HAP-1 (cell line): ENCODE measurements around the gene MAGEB17.

Experiments used
- DNase-seq, 2 experiments: peaks; one replicate each; pipeline ENCODE4 v3.0.0-alpha.2; 2016 to 2020; ENCODE audit warnings: low spot score in 2 of 2
- H3K27me3 ChIP-seq: fragments of 250-450 bp; sonication (Bioruptor Pico); 2 replicates; pipeline ENCODE4 v1.5.1; 2020; ENCODE audit warnings: low read depth, mild to moderate bottlenecking, moderate library complexity
- H3K36me3 ChIP-seq: fragments of 250-450 bp; sonication (Bioruptor Pico); replicated peaks from 2 replicates; pipeline ENCODE4 v1.5.1; 2020; ENCODE audit warnings: mild to moderate bottlenecking
- H3K4me1 ChIP-seq: fragments of 250-450 bp; sonication (Bioruptor Pico); 2 replicates; pipeline ENCODE4 v1.5.1; 2020; ENCODE audit warnings: mild to moderate bottlenecking
- H3K4me3 ChIP-seq: fragments of 250-450 bp; sonication (Bioruptor Pico); 2 replicates; pipeline ENCODE4 v1.5.1; 2020; ENCODE audit warnings: mild to moderate bottlenecking, moderate library complexity
- H3K9me3 ChIP-seq: fragments of 250-450 bp; sonication (Bioruptor Pico); 2 replicates; pipeline ENCODE4 v1.5.1; 2020; ENCODE audit warnings: mild to moderate bottlenecking, moderate library complexity
- in situ Hi-C: fragments of 300-500 bp; cut with MboI; formaldehyde crosslinking; loops from 3 replicates; pipeline ENCODE4 v1.14.3; 2020; ENCODE audit warnings: low sequenced_read_pairs, inconsistent platforms, mixed read lengths

MAGEB17 gene

DNA sequence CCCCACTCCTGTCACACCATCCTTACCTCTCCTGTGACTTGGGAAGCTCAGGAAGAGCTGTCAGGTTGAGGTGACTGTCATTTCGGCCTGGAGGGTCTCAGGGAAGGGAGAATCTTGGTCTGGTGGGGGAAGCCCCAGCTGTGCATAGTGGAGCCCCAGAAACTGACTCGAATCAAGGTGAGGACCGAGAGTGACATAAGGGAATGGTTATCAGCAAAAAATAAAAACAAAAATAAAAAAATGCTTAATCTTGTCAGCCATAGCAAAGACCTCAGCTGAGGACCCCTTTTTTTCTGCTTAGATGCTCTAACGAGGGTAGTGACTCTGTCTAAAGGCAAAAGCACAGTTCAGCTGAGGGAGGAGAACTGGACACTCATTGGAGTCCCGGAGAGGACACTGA is at the start of gene MAGEB17:
Gene MAGEB17, plus strand, starts transcription at position 301 of the 400 bp plus-strand sequence. CDS start 2,902 bp downstream, outside the sequence.
- Histone ChIP-seq H3K4me1 (no peaks in the 10 kb centered on the region), H3K4me3 (no peak within 1 kb of the TSS), H3K36me3 (no peaks in the 10 kb centered on the region), H3K27me3 (no peaks in the 10 kb centered on the region), H3K9me3 (no peaks in the 10 kb centered on the region)
- in situ Hi-C loops, result no loop called here
- DNase-seq, result no peak

GRCh38 chrX:16119353-16120220 is 47.7 kb upstream of the MAGEB17 start:
- Histone ChIP-seq H3K4me3 (no peak overlapping the region), H3K36me3 (no peaks in the 10 kb centered on the region), H3K27me3 (peaks cover 1% of the 10 kb centered on the region; the same call in 1 of the 2 replicates), H3K9me3 (no peaks in the 10 kb centered on the region; the same call in 1 of the 2 replicates), H3K4me1 (no peaks in the 10 kb centered on the region)
- in situ Hi-C loops, result no loop called here
- no peak for DNase-seq

GRCh38 chrX:16120431-16120830 is 46.9 kb upstream of the MAGEB17 start:
- Histone ChIP-seq H3K9me3 (no peaks in the 10 kb centered on the region; the same call in 1 of the 2 replicates), H3K27me3 (peaks cover 8% of the 10 kb centered on the region), H3K4me1 (no peaks in the 10 kb centered on the region), H3K36me3 (no peaks in the 10 kb centered on the region), H3K4me3 (no peak overlapping the region)
- DNase-seq, result no peak
- in situ Hi-C loops, result no loop called here

DNA sequence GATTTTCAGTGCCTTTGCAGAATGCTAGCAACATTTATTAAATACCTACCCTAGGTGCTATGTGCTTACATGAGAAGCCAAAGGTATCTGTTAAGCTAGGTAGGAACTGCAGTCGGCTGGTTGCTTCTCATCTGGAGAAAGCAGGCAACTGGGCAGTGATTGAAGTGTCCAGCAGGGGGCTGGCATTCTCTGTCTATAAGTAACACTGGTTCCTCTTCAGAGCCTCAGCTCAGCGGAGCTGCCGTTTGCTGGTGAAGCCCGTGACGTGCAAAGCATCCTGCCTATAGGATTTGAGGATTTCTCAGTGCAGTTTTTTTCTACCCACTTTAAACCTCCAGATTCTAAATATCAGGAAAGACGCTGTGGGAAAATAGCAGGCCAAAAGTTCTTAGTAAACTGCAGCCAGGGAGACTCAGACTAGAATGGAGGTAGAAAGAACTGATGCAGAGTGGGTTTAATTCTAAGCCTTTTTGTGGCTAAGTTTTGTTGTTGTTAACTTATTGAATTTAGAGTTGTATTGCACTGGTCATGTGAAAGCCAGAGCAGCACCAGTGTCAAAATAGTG is 44.0 kb upstream of the MAGEB17 start, which contains the start of gene GRPR:
Gene GRPR, plus strand, starts transcription at position 344 of the 565 bp plus-strand sequence. CDS start 389 bp downstream, outside the sequence.
- in situ Hi-C loops, result no loop called here
- H3K4me1 ChIP-seq, result no peaks in the 10 kb centered on the region
- no peak within 1 kb of the TSS for H3K4me3 ChIP-seq
- H3K27me3 ChIP-seq, result peaks cover 17% of the 10 kb centered on the region
- DNase-seq, result peak; percentile 83 to 91
- no peaks in the 10 kb centered on the region for H3K36me3 ChIP-seq
- no peaks in the 10 kb centered on the region; the same call in 1 of the 2 replicates for H3K9me3 ChIP-seq

DNA sequence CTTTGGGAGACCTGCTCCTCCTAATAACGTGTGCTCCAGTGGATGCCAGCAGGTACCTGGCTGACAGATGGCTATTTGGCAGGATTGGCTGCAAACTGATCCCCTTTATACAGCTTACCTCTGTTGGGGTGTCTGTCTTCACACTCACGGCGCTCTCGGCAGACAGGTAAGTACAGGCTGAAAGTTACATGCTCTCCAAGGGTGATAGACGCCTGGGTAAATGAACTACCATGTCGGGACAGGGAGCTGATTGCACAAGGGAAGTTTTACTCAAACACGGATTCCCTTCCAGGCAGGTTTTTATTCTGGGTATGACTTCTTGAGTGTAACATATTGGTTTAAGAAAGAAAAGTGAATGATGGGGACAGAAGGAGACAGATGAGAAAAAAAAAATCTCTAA is 43.1 kb upstream of the MAGEB17 start:
- no peak overlapping the region for H3K4me3 ChIP-seq
- H3K9me3 ChIP-seq, result no peaks in the 10 kb centered on the region; the same call in 1 of the 2 replicates
- H3K36me3 ChIP-seq, result no peaks in the 10 kb centered on the region
- in situ Hi-C loops, result no loop called here
- peaks cover 17% of the 10 kb centered on the region for H3K27me3 ChIP-seq
- H3K4me1 ChIP-seq, result no peaks in the 10 kb centered on the region
- DNase-seq, result no peak

GRCh38 chrX:16125520-16126149 is 41.6 kb upstream of the MAGEB17 start:
- no peak for DNase-seq
- Histone ChIP-seq H3K4me3 (no peak overlapping the region), H3K27me3 (peaks cover 17% of the 10 kb centered on the region), H3K4me1 (no peaks in the 10 kb centered on the region), H3K9me3 (no peaks in the 10 kb centered on the region; the same call in 1 of the 2 replicates), H3K36me3 (no peaks in the 10 kb centered on the region)
- in situ Hi-C loops, result no loop called here

GRCh38 chrX:16130707-16131106 is 36.6 kb upstream of the MAGEB17 start:
- in situ Hi-C loops, result no loop called here
- no peak for DNase-seq
- no peak overlapping the region for H3K4me3 ChIP-seq
- no peaks in the 10 kb centered on the region for H3K36me3 ChIP-seq
- H3K27me3 ChIP-seq, result peaks cover 12% of the 10 kb centered on the region
- H3K4me1 ChIP-seq, result no peaks in the 10 kb centered on the region
- H3K9me3 ChIP-seq, result no peaks in the 10 kb centered on the region

GRCh38 chrX:16134936-16135335 is 32.3 kb upstream of the MAGEB17 start:
- H3K9me3 ChIP-seq, result no peaks in the 10 kb centered on the region
- no peaks in the 10 kb centered on the region for H3K36me3 ChIP-seq
- no peak for DNase-seq
- in situ Hi-C loops, result no loop called here
- no peaks in the 10 kb centered on the region for H3K4me1 ChIP-seq
- peaks cover 5% of the 10 kb centered on the region; the same call in 1 of the 2 replicates for H3K27me3 ChIP-seq
- H3K4me3 ChIP-seq, result no peak overlapping the region

GRCh38 chrX:16136080-16136479 is 31.2 kb upstream of the MAGEB17 start:
- Histone ChIP-seq H3K36me3 (no peaks in the 10 kb centered on the region), H3K4me3 (no peak overlapping the region)
- in situ Hi-C loops, result no loop called here

DNA sequence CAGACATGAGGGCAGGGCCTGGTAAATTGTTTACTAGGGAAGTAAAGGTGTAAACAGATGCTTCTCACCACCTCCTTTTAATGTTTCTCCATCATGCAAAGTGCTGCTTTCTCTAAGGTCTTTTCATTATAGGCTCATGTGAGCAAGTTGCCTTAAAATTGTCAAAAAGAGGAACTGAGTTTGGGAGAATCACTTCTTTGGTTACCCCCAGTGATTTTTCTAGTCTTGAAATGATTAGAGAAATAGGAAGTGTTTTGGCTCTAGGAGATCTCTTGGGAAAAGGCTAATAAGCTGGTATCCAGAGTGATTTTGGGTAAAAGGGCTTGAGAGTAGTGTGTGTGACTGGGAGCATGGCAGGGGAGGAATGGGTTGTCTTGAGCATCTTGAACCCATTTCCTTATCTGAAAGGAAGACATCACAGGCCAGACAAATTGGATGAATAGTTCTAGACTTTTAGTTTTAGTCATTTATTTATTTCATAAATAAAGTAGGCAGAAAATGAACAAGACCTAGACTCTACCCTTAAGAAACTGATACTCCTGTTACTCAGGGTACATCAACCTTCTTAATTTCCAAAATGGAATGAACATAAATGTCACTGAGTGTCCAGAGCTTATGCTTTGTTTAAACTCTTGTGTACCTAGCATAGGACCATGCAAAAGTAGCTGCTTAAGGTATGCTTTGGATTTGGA is 29.7 kb upstream of the MAGEB17 start:
- Histone ChIP-seq H3K4me1 (peaks cover 3% of the 10 kb centered on the region), H3K9me3 (no peaks in the 10 kb centered on the region), H3K27me3 (no peaks in the 10 kb centered on the region; the same call in 1 of the 2 replicates), H3K36me3 (no peaks in the 10 kb centered on the region), H3K4me3 (no peak overlapping the region)
- no peak for DNase-seq
- in situ Hi-C loops, result no loop called here

More at GRCh38 chrX:16136080-16136479, 31.2 kb upstream of the MAGEB17 start:
- Histone ChIP-seq H3K27me3 (peaks cover 5% of the 10 kb centered on the region; the same call in 1 of the 2 replicates), H3K4me1 (peaks cover 3% of the 10 kb centered on the region), H3K9me3 (no peaks in the 10 kb centered on the region)
- DNase-seq, result no peak

- H3K4me3 ChIP-seq, result no peak overlapping the region
- H3K9me3 ChIP-seq, result no peaks in the 10 kb centered on the region
- in situ Hi-C loops, result no loop called here
- H3K4me1 ChIP-seq, result peaks cover 3% of the 10 kb centered on the region
- no peaks in the 10 kb centered on the region; the same call in 1 of the 2 replicates for H3K27me3 ChIP-seq
- H3K36me3 ChIP-seq, result no peaks in the 10 kb centered on the region
- DNase-seq, result peak in 1 of 2 experiments; percentile 31
Measured at GRCh38 chrX:16138108-16138427, 29.2 kb upstream of the MAGEB17 start.

DNA sequence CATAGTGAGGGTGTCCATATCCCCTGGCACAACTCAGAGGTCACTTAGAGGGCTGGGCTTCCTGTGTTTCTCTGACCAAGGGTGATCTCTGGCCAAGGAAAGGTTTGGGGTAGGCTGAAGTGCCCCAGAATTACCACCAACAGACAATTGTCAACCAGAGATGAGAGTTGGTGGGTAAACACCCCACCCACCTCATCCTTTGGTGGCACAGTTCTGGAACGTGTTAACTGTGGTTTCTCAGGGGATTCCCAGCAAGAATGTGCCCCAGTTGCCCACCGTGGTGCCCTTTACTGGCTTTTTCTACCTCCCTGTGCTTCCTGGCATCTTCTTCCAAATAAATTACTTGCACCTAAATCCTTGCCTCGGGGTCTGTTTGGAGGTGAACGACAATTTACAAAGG is 26.8 kb upstream of the MAGEB17 start:
- Histone ChIP-seq H3K27me3 (peaks cover 6% of the 10 kb centered on the region; the same call in 1 of the 2 replicates), H3K4me3 (no peak overlapping the region), H3K36me3 (no peaks in the 10 kb centered on the region), H3K9me3 (no peaks in the 10 kb centered on the region), H3K4me1 (peaks cover 3% of the 10 kb centered on the region)
- DNase-seq, result no peak
- in situ Hi-C loops, result no loop called here

GRCh38 chrX:16140983-16141382 is 26.3 kb upstream of the MAGEB17 start:
- no peaks in the 10 kb centered on the region for H3K36me3 ChIP-seq
- H3K27me3 ChIP-seq, result peaks cover 6% of the 10 kb centered on the region; the same call in 1 of the 2 replicates
- in situ Hi-C loops, result no loop called here
- H3K9me3 ChIP-seq, result no peaks in the 10 kb centered on the region
- peaks cover 3% of the 10 kb centered on the region for H3K4me1 ChIP-seq
- no peak overlapping the region for H3K4me3 ChIP-seq
- DNase-seq, result no peak
